C4-2B (cell line): ENCODE measurements around the gene CHIA.

Experiments used
- H3K27ac ChIP-seq: fragments of 450-650 bp; 2 replicates; pipeline ENCODE4 v1.5.1; 2017
- CTCF ChIP-seq: fragments of 450-650 bp; conservative IDR thresholded peaks from 2 replicates; pipeline ENCODE4 v1.5.1; 2017; ENCODE audit warnings: mild to moderate bottlenecking
- ZFX ChIP-seq: fragments of 450-650 bp; IDR thresholded peaks from 2 replicates; pipeline ENCODE4 v1.6.1; 2017

CHIA gene

GRCh38 chr1:111290630-111291029 lies at the start of gene CHIA:
CHIA (plus strand) TSS chr1:111290851; CDS start chr1:111310468, 19,617 bp downstream.
- no peak within 1 kb of the TSS for H3K27ac ChIP-seq
- TF ChIP-seq CTCF (no peak), ZFX (no peak)

- no peak for TF ChIP-seq ZFX
- H3K27ac ChIP-seq, result no peak overlapping the region
Observed at GRCh38 chr1:111241797-111242196, 48.9 kb upstream of the CHIA start.

GRCh38 chr1:111242805-111243523 lies 47.7 kb upstream of the CHIA start:
- TF ChIP-seq CTCF (no peak), ZFX (no peak)
- H3K27ac ChIP-seq, result no peak overlapping the region

- no peak overlapping the region for H3K27ac ChIP-seq
- TF ChIP-seq CTCF, result no peak
- no peak for TF ChIP-seq ZFX
Observed at GRCh38 chr1:111247125-111247838, 43.4 kb upstream of the CHIA start.

- TF ChIP-seq CTCF (no peak), ZFX (no peak)
- no peak overlapping the region for H3K27ac ChIP-seq
Observed at GRCh38 chr1:111249960-111250359, 40.7 kb upstream of the CHIA start.

GRCh38 chr1:111251570-111251969 lies 39.1 kb upstream of the CHIA start:
- no peak for TF ChIP-seq ZFX
- TF ChIP-seq CTCF, result no peak
- H3K27ac ChIP-seq, result no peak overlapping the region

GRCh38 chr1:111252786-111253185 lies 37.9 kb upstream of the CHIA start:
- TF ChIP-seq CTCF, result no peak
- TF ChIP-seq ZFX, result no peak
- no peak overlapping the region for H3K27ac ChIP-seq

- TF ChIP-seq ZFX (no peak), CTCF (no peak)
- H3K27ac ChIP-seq, result no peak overlapping the region
Observed at GRCh38 chr1:111253876-111254275, 36.8 kb upstream of the CHIA start.
